ENCODE data around the gene QARS1.

Gene QARS1

DNA sequence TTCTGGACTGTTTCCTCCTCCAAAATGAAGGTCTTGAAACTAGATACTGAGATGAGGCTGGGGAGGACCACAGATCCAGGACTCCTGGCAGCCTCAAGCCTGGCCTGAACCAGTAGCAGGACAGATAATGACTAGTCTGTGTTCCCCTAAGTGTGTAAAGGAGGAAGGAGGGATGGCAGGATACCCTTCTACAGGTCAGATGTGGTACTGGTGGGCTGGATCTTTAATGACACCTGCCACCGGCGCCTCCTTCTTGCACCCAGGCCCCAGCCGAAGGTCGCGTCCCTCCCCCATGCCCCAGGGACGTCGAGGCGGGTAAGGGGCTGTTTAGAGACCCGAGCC, 15.5 kb upstream of the QARS1 start:
- no peak for DNase-seq

DNA sequence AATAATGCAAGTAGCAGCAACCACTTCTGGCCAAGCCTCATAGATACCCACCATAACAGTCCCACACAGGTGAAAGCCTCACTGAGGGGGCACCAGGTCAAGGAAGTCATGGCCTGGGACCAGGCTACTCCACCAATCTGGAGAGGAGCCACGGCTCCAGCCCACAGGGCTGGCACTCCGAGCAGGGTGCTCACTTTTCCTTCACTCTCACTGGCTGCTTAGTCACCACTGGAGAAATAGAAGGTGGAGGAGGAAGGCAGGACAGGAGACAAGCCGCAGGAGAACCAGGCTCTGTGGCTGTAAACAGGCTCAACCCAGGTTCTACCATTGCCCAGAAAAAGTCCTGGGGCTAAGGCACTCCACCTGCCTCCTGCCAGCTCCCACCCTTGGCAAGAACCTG, 14.9 kb upstream of the QARS1 start:
- DNase-seq: no peak

GRCh38 chr3:49119036-49119435, 14.5 kb upstream of the QARS1 start:
- no peak for DNase-seq

- DNase-seq: no peak
Measured at GRCh38 chr3:49112262-49112661, 7.7 kb upstream of the QARS1 start.

- DNase-seq: no peak
Measured at GRCh38 chr3:49111347-49111746, 6.8 kb upstream of the QARS1 start.

DNA sequence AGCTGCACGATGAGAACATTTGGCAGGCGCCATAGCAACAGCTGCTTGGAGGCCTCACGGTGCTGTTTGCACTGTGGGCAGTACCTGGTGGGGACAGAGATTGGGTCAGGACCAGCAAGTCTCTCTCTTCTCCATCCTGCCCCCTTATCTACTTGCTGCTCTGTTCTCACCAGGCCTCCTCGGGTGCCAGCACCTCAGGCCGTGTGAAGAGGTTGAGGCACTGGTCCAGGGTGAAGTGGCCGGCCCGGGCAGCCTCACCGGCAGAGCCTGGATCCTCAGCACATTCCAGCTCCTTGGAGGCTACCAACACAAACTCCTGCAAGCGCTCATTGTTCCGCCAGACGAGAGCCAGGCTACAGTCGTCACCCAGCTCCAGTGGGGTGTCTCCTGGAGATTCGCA, 6.2 kb upstream of the QARS1 start:
- DNase-seq: no peak

GRCh38 chr3:49108346-49108745, 3.8 kb upstream of the QARS1 start:
- DNase-seq: no peak

GRCh38 chr3:49104052-49104426, 518 bp downstream of the QARS1 start:
- no peak for DNase-seq

- DNase-seq: no peak
Measured at GRCh38 chr3:49100046-49100615, 4.4 kb downstream of the QARS1 start.

DNA sequence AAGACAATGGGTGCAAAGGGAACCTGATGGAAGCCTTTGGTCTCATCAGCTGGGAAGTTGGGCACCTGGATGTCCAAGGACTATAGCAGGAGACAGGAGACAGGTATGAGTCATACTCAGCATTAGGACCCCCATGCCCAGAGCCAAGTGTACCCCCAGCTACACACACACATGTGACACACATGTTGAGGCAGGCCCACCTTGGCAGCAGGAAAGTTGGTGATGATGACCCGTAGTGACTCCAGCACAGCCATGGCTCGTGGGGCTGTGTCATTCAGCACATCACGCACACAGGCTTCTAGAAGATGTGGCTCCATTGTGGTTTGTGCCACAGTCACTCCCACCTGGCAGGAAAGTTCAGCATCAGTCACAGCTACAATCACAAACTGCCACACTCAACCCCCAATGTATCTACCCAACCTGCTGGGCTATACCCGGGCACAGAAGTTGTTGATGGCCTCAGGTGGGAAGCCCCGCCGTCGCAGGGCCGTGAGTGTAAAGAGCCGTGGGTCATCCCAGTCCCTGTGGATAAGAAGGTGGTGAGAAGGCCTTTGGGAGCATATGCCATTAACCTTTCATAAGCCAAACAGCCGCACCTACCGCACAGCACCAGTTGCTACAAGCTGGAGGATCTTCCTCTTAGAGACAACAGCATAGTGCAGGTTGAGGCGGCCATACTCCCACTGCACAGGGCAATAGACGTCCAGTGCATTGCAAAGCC, 5.5 kb downstream of the QARS1 start:
- DNase-seq: no peak

DNA sequence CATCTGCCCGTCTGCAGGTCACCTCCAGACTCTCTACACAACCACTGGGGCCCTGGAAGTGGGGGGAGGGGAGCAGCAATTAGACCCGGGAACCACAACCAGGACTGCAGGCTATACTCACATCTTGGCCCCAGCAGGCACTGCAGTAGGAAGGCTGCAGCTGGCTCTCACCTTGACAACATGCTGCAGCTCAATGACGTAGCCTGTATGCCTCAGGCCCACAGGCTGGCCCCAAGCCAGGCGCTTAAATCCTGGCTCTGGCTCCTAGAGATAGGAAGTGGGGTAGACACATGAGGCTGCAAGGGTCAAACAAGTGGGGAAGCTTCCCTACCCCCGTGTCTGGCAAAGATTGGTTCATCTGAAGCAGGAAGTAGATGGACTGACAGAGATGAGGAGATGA, 6.1 kb downstream of the QARS1 start:
- DNase-seq: no peak

- DNase-seq: peak; percentile 94
Measured at GRCh38 chr3:49093853-49094767, 10.4 kb downstream of the QARS1 start, which contains the start of gene QRICH1. TSS of gene QRICH1 (minus strand) at chr3:49094071. CDS start at chr3:49077017, 17,054 bp downstream.

DNA sequence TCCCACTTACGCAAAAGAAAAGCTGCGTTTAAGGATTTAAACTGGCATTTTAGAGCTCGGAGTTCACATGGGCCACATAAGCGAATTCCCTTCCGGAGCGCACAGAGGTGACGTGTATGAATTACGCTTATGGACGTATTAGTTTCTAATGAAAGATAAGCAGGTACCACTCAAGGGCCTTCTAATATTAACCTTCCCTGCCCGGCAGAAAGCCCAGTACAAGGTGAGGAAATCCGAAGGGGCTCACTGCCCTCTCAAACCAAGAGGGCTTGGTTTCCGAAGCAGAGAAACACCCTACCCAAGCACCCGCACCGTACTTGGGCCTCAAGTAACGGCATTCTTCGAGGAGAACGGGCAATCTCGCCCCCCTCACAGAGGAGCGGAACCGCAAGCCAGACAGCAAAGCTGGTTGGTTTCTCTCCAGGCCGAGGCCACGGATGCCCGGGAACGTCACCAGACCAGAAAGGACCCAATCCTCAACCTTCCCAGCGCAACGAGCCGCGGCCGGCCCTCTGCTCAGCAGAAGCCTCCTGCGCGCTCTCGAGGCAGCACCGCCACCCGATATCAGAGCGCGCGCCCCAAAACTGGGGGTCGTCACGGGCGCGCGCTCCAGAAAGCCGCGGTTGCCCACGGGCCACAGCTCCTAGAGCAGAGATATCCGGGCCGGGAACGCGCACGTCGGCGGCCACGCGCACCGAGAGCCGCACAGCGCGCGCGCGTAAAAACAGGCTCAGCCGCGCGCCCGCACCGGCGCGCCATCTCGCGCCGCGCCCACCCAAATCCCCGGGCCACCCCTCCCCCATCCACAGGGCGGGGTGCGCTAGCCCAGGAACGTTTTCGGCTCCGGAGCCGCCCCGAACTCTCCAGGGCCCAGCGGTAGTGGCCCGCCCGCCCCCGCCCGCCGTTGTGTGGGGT, 11.4 kb downstream of the QARS1 start:
- peak; percentile 9 for DNase-seq

- no peak for DNase-seq
Measured at GRCh38 chr3:49081429-49081828, 23.1 kb downstream of the QARS1 start.

- no peak for DNase-seq
Measured at GRCh38 chr3:49079270-49079669, 25.3 kb downstream of the QARS1 start.

DNA sequence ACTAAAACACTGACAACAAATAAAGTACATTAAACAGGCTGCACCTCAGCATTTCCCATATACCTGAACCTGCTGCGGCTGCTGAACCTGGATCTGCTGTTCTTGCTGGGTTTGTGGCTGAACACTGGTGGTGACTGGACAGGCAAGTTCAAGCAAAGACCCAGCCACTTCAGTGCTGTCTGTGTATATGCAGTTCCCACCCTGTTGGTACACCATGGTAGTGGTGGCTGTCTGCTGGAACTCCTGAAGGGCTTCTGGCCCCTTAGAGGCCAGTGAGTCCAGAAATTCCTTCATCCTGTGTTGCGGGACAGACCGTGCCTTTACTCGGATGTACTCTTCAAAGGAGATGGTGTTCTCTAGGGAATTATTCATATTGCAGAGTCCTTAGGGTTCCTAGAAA, 27.9 kb downstream of the QARS1 start:
- DNase-seq: no peak

- no peak for DNase-seq
Measured at GRCh38 chr3:49076116-49076515, 28.4 kb downstream of the QARS1 start.

DNA sequence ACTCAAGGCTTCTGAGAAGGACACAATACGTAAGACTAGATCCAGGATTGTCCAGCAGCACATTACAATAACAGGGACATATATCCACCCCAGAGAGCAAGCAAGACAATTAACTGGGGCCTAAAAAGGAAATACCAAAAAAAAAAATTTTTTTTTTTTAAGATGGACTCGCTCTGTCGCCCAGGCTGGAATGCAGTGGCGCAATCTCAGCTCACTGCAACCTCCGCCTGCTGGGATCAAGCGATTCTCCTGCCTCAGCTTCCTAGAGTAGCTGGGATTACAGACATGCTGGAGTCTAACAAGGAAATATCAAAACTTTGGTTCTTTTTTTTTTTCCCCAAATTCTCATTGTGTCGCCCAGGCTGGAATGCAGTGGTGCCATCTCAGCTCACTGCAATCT, 46.5 kb downstream of the QARS1 start:
- no peak for DNase-seq

DNA sequence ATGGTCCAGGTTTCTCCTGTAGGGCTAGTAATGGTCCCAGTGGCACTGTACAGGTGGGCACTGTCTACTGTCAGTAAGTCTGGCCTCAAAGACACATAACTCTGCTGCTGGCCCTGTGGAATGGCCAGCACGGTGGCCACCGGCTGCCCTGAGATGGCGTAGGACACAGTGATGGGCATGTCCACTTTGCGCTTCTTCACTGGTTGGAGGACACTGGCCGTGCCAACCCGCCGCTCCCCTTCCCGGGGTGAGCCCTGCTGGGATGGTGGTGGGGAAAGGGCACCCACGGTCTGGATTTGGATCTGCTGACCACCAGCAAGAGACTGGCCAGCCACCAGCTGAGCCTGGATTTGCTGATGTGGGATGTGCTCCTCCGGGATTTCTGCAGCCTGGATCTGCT, 47.3 kb downstream of the QARS1 start:
- no peak for DNase-seq

GRCh38 chr3:49054344-49054862, 50.2 kb downstream of the QARS1 start:
- no peak for DNase-seq

DNA sequence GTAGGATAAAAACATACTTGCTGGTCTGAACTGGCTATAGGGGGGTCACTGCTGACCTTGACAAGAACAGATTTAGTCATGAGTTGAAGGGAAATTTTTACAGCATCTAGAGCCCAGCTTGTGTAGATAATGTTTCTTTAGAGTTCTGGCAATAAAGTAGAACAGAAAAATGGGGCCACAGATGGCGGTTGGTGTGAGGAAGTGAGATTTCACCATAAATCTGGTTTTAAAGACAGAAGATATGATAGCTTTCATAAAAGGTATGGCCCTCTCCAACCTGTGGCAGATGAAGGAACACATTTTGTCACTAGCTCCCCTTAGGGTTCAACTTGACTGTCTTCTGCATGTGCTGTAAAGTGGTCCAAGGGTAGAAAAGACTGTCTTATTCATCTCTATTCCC, 51.0 kb downstream of the QARS1 start:
- no peak for DNase-seq

All from NCI-H446 treated with DMSO at 0.1 percent for 48 hours (cell line).